ENCODE data around the gene KCNJ16.

Gene KCNJ16

GRCh38 chr17:70132505-70132904 lies 57.5 kb downstream of the KCNJ16 start:
- no peak for DNase-seq

- no peak for DNase-seq
Observed at GRCh38 chr17:70134042-70134441, 59.0 kb downstream of the KCNJ16 start.

GRCh38 chr17:70134777-70135176 lies 59.8 kb downstream of the KCNJ16 start:
- no peak for DNase-seq

GRCh38 chr17:70136131-70136530 lies 61.1 kb downstream of the KCNJ16 start:
- no peak for DNase-seq

- DNase-seq, result peak; percentile 69 to 80
Observed at GRCh38 chr17:70137451-70138230, 62.6 kb downstream of the KCNJ16 start.

GRCh38 chr17:70138291-70138865 lies 63.4 kb downstream of the KCNJ16 start:
- DNase-seq, result no peak

GRCh38 chr17:70139449-70139993 lies 64.5 kb downstream of the KCNJ16 start:
- DNase-seq, result no peak

GRCh38 chr17:70144260-70144846 lies 69.3 kb downstream of the KCNJ16 start:
- DNase-seq, result peak; percentile 28

- DNase-seq, result no peak
Observed at GRCh38 chr17:70153210-70153609, 78.2 kb downstream of the KCNJ16 start.

- no peak for DNase-seq
Observed at GRCh38 chr17:70157151-70157550, 82.1 kb downstream of the KCNJ16 start.

- no peak for DNase-seq
Observed at GRCh38 chr17:70158180-70158579, 83.2 kb downstream of the KCNJ16 start.

- DNase-seq, result no peak
Observed at GRCh38 chr17:70158591-70158990, 83.6 kb downstream of the KCNJ16 start.

- DNase-seq, result no peak
Observed at GRCh38 chr17:70159980-70160379, 85.0 kb downstream of the KCNJ16 start.

- no peak for DNase-seq
Observed at GRCh38 chr17:70161519-70161918, 86.5 kb downstream of the KCNJ16 start.

- DNase-seq, result no peak
Observed at GRCh38 chr17:70165383-70165782, 90.4 kb downstream of the KCNJ16 start.

- DNase-seq, result no peak
Observed at GRCh38 chr17:70166615-70167014, 91.6 kb downstream of the KCNJ16 start.

- peak; percentile 55 to 77 for DNase-seq
Observed at GRCh38 chr17:70168044-70168976, 93.3 kb downstream of the KCNJ16 start.

- peak; percentile 96 to 97 for DNase-seq
Observed at GRCh38 chr17:70168977-70169708, 94.1 kb downstream of the KCNJ16 start, which contains the start of gene KCNJ2. TSS of gene KCNJ2 (plus strand) at chr17:70169532. CDS start at chr17:70175040, 5,508 bp downstream.

GRCh38 chr17:70169709-70170597 lies 94.9 kb downstream of the KCNJ16 start:
- DNase-seq, result peak; percentile 22 to 29

GRCh38 chr17:70171159-70171558 lies 96.1 kb downstream of the KCNJ16 start:
- DNase-seq, result no peak

GRCh38 chr17:70172449-70172848 lies 97.4 kb downstream of the KCNJ16 start:
- DNase-seq, result no peak

All from inflammatory macrophage (primary cell).